GM10248 (cell line): ENCODE results near the gene AMPD2.

Experiments
- CTCF ChIA-PET: fragments of 300-600 bp; sonication (Branson Sonifier 250); formaldehyde crosslinking; extraction: SDS; loops from one replicate; lab custom pipeline; 2021; ENCODE audit warnings: antibody characterized with exemption; lab: Yijun Ruan, JAX
- POLR2A ChIA-PET: fragments of 350-650 bp; sonication (Branson Sonifier 250); formaldehyde crosslinking; extraction: SDS; loops from one replicate; lab custom pipeline; 2020; ENCODE audit warnings: antibody characterized with exemption; lab: Yijun Ruan, JAX
- DNase-seq: peaks from one replicate; pipeline ENCODE4 v3.0.0; 2012; ENCODE audit errors: extremely low spot score
- TF ChIP-seq, protein P1 (sequence below): IDR thresholded peaks from 2 replicates; pipeline ENCODE4 v1.5.1; 2012; ENCODE audit warnings: mild to moderate bottlenecking, low read depth; ENCODE audit errors: extremely low read depth, missing control alignments, control extremely low read depth

Gene AMPD2

DNA sequence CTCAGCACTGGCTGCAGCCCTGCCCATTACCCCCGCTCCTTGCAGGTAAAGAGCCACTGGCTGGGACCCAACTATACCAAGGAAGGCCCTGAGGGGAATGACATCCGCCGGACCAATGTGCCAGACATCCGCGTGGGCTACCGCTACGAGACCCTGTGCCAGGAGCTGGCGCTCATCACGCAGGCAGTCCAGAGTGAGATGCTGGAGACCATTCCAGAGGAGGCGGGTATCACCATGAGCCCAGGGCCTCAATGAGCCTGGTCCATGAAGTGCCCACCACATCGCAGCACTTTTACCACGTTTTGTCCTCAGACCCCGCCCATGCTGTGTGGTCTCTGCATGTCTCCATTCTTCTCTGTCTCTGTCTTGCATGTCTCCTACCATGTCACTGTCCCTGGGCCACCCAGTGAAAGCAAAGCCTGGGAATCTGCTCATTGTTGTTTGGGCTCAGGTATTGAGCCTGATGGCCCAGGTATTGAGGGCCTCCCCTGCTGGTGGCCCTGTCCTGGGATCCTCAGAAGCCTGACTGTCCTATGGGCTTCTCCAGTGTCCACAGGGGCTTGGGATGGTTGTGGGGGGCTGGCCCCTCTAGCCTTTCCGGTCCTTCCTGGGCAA lies 11.4 kb downstream of the AMPD2 start:
- CTCF ChIA-PET: interaction anchor here (0.8 to 11.9 kb wide), 19 partner anchors 9 to 354 kb away, joined by 3 to 135 read pairs (median 4); partner anchors contain the start of genes AHCYL1, AMPD2, GNAI3 and GNAT2
- peak; percentile 11 for DNase-seq
- POLR2A ChIA-PET: interaction anchor here (0.8 to 1.4 kb wide), 2 partner anchors 83 to 85 kb away, joined by 5 read pairs; partner anchors contain the start of gene GNAI3
- TF ChIP-seq, protein P1, sequence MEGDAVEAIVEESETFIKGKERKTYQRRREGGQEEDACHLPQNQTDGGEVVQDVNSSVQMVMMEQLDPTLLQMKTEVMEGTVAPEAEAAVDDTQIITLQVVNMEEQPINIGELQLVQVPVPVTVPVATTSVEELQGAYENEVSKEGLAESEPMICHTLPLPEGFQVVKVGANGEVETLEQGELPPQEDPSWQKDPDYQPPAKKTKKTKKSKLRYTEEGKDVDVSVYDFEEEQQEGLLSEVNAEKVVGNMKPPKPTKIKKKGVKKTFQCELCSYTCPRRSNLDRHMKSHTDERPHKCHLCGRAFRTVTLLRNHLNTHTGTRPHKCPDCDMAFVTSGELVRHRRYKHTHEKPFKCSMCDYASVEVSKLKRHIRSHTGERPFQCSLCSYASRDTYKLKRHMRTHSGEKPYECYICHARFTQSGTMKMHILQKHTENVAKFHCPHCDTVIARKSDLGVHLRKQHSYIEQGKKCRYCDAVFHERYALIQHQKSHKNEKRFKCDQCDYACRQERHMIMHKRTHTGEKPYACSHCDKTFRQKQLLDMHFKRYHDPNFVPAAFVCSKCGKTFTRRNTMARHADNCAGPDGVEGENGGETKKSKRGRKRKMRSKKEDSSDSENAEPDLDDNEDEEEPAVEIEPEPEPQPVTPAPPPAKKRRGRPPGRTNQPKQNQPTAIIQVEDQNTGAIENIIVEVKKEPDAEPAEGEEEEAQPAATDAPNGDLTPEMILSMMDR: no peak

DNA sequence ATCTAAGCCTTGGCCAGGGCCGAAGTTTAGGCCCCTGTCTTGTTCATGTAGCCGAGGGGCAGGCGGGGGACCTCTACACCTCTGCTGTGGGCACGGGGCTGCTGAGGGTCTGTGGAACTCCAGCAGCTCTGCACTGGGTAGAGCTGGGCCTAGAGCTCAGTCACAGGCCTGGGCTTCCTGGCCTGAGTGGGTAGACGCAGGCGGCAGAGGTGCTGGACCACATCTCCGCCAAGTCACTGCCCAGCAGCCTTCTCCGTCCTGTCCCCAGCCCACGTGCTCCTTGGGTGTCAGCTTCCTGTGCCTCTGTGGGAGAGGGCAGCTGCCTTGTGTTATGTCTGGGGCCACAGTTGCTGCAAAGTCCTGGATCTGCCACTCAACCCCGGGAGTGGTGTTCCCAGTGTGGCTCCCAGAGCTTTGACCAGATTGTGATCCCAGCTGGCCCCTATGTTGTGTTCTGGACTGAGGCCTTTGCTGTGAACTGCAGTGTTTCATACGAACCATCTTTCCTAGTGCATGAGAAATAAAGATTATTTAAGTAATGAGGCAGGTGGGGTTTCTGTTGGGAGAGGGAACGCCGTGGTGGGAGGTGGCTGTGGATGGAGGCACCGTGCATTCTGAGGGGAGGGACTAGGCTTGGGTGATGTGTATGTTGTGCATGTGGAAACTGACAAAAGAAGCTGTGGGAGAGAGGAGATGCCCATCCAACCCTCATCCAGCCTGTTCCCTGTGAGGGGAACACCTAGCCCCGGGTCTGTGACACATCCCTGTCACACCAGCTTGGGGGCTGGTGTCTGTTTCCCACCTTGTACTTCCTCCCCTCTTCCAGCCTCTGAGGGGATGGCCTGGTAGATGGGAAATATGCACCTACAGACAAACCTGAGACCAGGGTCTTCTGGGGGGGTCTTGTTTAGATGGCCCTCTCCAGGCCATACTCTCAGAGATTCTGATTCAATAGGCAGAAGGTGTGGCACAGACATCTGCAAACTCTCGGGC lies 12.2 kb downstream of the AMPD2 start:
- TF ChIP-seq, protein P1: no peak
- ChIA-PET CTCF (interaction anchor here (0.9 to 16.8 kb wide), 17 partner anchors 8 to 353 kb away, joined by 3 to 370 read pairs (median 5); partner anchors contain the start of genes AHCYL1, AMPD2, GNAI3 and GNAT2), POLR2A (interaction anchor here (1.4 kb wide), 1 partner anchor 83 kb away, joined by 5 read pairs; the partner anchor contains the start of gene GNAI3)

DNA sequence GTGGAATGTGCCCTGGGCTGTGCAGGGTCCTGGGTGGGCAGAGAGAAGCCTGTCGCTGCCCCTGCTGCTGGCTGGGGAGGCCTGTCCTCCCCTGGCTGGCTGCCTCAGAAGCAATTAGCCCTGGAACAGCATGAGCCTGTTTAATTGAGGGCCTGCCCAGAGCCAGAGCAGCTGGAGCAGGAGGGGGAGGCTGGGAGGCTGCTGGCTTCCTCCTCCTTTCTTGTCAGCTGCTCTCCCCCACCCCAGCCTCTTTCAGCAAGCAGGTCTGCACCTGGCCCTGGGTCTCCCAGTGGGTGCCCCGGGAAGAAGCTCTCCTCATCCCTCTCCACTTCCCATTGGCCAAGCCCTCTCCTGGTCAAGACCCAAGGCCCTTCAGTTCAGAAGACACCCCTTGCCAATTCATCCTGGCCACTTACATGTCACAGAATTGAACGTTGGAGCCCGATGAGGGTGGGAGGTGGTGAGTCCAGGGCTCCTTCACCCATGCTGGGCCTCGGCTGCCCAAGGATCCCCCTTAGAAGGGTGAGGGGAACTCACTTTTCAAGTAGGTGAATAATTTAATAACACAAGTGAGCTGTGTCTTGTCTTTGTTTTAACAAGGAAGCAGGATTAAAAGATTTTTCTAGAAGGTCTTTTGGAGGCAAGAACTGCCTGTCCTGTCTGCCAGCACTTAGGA lies 13.2 kb downstream of the AMPD2 start:
- ChIA-PET POLR2A (no interaction called here), CTCF (interaction anchor here (0.8 to 16.8 kb wide), 10 partner anchors 7 to 142 kb away, joined by 3 to 370 read pairs (median 4); partner anchors contain the start of gene GNAI3)
- peak; percentile 13 for DNase-seq
- TF ChIP-seq, protein P1: no peak

More for the DNA sequence above, 12.2 kb downstream of the AMPD2 start:
- DNase-seq: no peak

DNA sequence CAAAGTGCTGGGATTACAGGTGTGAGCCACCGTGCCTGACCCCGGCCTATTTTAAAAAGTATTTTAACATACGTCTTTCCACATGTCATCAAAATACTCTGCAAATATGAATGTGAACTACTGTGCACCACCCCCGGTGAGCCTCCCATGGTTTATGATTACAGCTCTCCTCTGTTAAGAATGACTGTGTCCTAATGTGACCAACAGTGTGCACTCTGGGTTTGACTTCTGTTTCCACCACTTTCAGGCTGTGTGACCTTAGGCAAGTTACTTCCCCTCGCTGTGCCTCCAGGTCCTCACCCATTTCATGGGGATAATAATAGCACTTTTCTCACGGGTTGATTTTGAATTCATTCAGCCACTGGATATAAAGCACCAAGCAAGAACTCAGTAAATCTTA lies 14.7 kb downstream of the AMPD2 start:
- TF ChIP-seq, protein P1: no peak
- CTCF ChIA-PET: interaction anchor here (0.8 to 16.8 kb wide), 8 partner anchors 11 to 350 kb away, joined by 3 to 370 read pairs (median 4); partner anchors contain the start of genes AHCYL1 and GSTM4
- POLR2A ChIA-PET: interaction anchor here (1.0 kb wide), 1 partner anchor 14 kb away, joined by 3 read pairs; no protein-coding TSS in a partner anchor
- DNase-seq: peak; percentile 17

DNA sequence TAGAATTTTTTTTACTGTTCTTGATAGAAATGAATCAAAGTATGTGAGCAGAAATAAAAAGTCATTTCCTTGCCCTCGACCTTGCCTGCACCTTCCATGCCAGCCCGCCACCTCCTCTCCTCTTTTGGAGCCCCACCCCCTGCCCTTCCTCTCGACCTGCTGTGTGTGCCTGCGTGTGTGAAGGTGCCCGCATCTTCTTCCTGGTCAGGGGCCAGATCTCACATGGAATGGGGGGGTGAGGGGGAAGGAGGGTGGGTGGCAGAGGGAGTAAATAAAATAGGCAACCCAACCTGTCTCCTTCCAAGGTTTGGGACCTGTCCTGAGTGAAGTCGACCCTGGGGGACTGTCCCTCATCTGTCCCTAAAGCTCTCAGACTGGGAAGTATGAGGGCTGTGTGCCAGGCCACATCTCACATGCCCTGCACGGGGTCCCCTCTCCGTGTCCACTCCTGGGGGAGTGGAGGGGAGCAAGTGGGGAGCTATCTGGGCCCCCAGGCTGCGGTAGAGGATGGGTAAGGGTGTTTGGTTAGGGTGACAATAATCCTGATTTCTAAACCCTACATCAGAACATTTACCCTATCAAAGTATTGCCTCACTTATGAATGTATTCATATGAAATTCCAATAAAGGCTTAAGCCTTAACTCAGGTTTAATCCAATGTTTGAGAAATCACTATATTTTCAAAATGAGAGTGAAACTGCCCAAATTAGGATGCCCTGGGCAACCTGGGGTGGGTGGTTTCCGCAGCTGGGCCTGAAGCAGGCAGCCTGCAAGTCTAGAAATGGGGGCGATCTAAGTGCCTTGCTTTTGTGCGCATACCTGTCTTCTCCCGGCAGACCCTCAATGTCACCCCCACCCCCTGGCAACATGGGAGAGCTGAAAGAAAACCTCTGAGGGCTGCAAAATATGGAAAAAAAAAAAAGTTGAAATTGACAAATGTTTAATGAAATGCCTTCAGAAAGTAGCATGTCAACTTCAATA lies 15.4 kb downstream of the AMPD2 start:
- POLR2A ChIA-PET: interaction anchor here (1.0 kb wide), 1 partner anchor 15 kb away, joined by 3 read pairs; no protein-coding TSS in a partner anchor
- TF ChIP-seq, protein P1: no peak
- peak; percentile 14 for DNase-seq
- CTCF ChIA-PET: interaction anchor here (0.8 to 16.8 kb wide), 11 partner anchors 10 to 349 kb away, joined by 3 to 370 read pairs (median 5); partner anchors contain the start of genes AHCYL1 and GSTM4
